ENCODE data around the gene FAM111A. TPM values are rescaled to one million over a fixed set of nuclear protein-coding genes. Genes with fewer than 3 reads are reported as not detected.

The FAM111A gene
- total and polyA plus RNA-seq, 10 of the 15 experiments (the other 5 are each of a cell fraction or from before 2014, with no cell fraction given): 26.6 to 95.0 (median 67.5) TPM

DNA sequence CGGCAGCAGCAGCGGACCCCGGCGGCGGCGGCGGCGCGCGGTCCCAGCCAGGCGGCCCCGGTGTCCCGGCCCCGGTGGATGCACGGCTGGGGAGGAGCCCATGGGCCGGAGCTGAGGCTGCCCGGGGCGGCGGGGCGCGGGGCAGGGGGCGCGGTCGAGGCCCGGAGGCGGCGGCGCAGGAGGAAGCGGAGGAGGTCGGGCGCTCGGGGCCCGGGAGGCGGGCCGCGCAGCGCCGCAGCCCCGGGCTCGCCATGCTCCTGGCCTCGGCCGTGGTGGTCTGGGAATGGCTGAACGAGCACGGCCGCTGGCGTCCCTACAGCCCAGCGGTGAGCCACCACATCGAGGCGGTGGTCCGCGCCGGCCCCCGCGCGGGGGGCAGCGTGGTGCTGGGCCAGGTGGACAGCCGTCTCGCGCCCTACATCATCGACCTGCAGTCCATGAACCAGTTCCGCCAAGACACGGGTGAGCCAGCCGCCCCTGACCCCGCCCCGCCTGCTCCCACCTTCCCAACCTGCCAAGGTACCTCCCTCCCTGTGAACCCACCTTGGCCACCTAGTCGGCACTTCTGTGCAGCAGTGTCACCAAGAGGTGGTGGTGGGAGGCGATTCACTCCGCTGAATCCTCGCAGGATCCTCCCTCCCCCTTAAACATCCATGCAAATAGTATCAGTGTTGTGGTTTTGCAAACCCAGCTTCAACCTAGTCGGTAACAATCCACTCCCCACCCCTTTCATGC, 29.9 kb downstream of the FAM111A start (continued):
- TF ChIP-seq, protein P1, sequence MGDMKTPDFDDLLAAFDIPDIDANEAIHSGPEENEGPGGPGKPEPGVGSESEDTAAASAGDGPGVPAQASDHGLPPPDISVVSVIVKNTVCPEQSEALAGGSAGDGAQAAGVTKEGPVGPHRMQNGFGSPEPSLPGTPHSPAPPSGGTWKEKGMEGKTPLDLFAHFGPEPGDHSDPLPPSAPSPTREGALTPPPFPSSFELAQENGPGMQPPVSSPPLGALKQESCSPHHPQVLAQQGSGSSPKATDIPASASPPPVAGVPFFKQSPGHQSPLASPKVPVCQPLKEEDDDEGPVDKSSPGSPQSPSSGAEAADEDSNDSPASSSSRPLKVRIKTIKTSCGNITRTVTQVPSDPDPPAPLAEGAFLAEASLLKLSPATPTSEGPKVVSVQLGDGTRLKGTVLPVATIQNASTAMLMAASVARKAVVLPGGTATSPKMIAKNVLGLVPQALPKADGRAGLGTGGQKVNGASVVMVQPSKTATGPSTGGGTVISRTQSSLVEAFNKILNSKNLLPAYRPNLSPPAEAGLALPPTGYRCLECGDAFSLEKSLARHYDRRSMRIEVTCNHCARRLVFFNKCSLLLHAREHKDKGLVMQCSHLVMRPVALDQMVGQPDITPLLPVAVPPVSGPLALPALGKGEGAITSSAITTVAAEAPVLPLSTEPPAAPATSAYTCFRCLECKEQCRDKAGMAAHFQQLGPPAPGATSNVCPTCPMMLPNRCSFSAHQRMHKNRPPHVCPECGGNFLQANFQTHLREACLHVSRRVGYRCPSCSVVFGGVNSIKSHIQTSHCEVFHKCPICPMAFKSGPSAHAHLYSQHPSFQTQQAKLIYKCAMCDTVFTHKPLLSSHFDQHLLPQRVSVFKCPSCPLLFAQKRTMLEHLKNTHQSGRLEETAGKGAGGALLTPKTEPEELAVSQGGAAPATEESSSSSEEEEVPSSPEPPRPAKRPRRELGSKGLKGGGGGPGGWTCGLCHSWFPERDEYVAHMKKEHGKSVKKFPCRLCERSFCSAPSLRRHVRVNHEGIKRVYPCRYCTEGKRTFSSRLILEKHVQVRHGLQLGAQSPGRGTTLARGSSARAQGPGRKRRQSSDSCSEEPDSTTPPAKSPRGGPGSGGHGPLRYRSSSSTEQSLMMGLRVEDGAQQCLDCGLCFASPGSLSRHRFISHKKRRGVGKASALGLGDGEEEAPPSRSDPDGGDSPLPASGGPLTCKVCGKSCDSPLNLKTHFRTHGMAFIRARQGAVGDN (IDR thresholded peaks at IDR 0.05): no peak
- TF ChIP-seq SRF (IDR thresholded peaks at IDR 0.05; ENCODE audit: low read depth in 2 of 2, low read length in 2 of 2) (no peak), SUZ12 (IDR thresholded peaks at IDR 0.05; ENCODE audit: unreplicated experiment) (no peak), ZNF217 (IDR thresholded peaks at IDR 0.05) (no peak), SUPT20H (IDR thresholded peaks at IDR 0.05; ENCODE audit: borderline replicate concordance, control insufficient read depth, low read depth, low read length) (no peak), ZBTB11 (CRISPR knock-in tag; IDR thresholded peaks at IDR 0.05) (no peak), CHD2 (IDR thresholded peaks at IDR 0.05; ENCODE audit: borderline replicate concordance, low read depth, low read length) (0 out of 2 replicates have a peak, but pooled peaks have one; percentile 11), PKNOX1 (IDR thresholded peaks at IDR 0.05) (0 out of 2 replicates have a peak, but pooled peaks have one; percentile 1), CHD1 (IDR thresholded peaks at IDR 0.05; ENCODE audit: low read depth, low read length) (no peak), CBFB (IDR thresholded peaks at IDR 0.05; ENCODE audit: low read depth) (peak; percentile 83), SREBF2 (IDR thresholded peaks at IDR 0.05; ENCODE audit: low read length) (no peak), ESRRA (IDR thresholded peaks at IDR 0.05; ENCODE audit: low read length) (no peak), SMAD5 (IDR thresholded peaks at IDR 0.05; ENCODE audit: low read depth) (no peak), POLR2AphosphoS5 (IDR thresholded peaks at IDR 0.05; ENCODE audit: low read length) (peak; percentile 95), POLR2AphosphoS2 (IDR thresholded peaks at IDR 0.05; ENCODE audit: low read depth, low read length) (0 out of 2 replicates have a peak, but pooled peaks have one; percentile 58), KLF5 (IDR thresholded peaks at IDR 0.05; ENCODE audit: partially characterized antibody) (no peak), MAX (IDR thresholded peaks at IDR 0.05; ENCODE audit: low read depth, low read length) (0 out of 2 replicates have a peak, but pooled peaks have one; percentile 30)
- TF ChIP-seq, protein P2, sequence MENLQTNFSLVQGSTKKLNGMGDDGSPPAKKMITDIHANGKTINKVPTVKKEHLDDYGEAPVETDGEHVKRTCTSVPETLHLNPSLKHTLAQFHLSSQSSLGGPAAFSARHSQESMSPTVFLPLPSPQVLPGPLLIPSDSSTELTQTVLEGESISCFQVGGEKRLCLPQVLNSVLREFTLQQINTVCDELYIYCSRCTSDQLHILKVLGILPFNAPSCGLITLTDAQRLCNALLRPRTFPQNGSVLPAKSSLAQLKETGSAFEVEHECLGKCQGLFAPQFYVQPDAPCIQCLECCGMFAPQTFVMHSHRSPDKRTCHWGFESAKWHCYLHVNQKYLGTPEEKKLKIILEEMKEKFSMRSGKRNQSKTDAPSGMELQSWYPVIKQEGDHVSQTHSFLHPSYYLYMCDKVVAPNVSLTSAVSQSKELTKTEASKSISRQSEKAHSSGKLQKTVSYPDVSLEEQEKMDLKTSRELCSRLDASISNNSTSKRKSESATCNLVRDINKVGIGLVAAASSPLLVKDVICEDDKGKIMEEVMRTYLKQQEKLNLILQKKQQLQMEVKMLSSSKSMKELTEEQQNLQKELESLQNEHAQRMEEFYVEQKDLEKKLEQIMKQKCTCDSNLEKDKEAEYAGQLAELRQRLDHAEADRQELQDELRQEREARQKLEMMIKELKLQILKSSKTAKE (IDR thresholded peaks at IDR 0.05; ENCODE audit: low read depth, poor library complexity, severe bottlenecking): no peak

Measured in GM12878 (cell line).